Stimulated activated CD8-positive, alpha-beta memory T cell treated with anti-CD3 and anti-CD28 coated beads, Interleukin-7, amount 100 ng/mL, for 48 hours (primary cell): ENCODE results near the gene SLC16A8.

ENCODE experiments used
- DNase-seq, 2 donors: peaks; one replicate each; pipeline ENCODE4 v3.0.0-alpha.2; 2020; ENCODE audit warnings: low read depth in 1 of 2; ENCODE audit errors: extremely low read depth in 1 of 2

SLC16A8 gene

GRCh38 chr22:38032681-38033521, 51.1 kb downstream of the SLC16A8 start:
- DNase-seq = no peak

DNA sequence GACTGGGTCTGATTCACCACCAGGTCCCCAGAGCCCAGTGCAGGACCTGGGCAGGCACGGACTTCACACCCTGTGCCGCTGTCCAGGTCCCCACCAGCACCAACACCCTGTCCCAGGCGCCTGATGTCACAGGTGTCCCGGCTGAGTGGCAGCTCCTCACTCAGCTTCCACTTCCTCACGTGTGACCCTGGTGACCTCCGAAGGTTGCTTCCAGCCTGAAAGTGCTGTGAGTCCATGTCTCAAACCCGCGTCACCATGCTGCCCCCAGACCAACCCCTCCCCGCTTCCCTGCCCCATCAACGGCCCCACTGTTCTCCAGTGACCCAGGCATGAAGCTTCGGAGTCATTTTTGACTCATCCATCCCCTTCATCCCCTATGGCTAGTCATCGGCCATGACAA, 52.5 kb downstream of the SLC16A8 start:
- no peak for DNase-seq

DNA sequence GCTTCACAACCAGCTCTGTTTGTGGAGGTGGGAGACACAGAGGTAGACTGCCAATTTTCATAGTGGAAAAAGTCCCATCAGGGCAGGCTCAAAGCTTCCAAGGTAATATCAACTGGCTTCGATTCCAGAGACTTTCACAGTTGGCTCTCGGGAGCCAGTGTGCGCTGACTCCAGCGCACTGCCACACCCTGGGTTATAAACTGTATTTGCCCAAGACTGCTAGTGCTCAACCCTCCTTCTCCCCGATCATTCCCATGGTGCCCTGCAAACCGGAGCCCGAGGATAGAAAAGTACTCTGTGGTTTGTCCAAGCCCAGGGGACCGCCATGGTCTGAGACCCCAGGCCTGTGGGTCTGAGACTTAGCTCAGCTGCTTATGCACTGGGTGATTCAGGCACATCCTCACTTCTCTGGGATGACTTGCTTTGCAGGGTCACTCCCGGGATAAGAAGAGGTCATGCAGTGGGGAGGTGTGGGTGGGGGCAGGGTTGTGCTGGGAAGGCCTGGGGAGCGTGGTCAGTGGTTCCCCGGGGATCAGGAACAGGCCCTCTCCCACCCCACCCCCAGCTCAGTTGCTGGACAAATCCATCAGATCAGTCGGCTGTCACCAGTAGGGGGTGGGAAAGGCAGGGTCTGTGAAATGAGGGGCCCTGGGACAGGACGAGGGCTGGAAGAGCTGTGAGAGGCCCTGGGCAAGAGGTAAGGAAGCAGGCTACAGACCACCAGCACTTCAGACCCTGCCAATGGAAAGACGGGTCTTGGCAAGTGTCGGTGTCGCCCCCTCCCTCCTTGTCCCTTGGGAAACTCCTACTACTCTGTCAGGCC, 53.5 kb downstream of the SLC16A8 start:
- no peak for DNase-seq

DNA sequence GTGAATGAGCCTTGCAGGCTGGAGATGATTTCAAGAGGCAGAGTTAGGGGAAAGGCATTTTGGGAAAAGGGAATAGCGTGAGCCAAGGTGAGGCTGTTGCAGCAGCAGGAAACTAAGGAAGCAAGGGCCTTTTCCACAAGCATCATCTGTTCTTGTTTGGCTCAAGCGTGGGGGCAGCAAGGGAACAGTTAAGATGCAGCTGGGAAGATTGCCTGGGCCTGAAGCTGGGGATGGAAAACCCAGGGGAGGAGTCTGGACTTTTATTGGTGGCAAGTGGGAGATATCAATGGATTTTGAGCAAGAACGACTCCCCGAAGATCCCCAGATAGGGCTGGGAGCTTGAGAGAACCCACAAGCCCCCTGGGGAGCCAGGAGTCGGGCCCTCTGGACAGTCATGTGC, 54.1 kb downstream of the SLC16A8 start:
- no peak for DNase-seq

DNA sequence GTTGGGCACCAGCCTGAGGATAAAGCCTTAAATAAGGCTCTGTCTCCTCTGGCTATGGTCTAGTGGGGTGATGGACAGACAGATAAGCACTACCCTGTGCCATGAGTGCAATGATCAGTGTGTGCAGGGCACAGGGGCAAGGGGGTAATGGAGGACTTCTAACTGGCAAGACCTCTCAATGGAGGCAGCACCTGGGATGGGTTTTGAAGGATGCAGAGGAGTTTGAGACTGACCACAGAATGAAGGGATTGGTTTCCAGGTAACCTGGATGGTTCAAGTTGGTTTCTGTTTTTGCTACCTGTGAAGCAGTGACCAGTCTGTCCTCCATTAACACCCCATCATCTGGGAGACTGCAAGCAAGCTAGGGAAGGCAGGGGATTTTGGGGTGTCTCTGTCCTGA, 54.6 kb downstream of the SLC16A8 start:
- no peak for DNase-seq

- DNase-seq = no peak
Measured at GRCh38 chr22:38028344-38029130, 55.4 kb downstream of the SLC16A8 start.
